ENCODE measurements around the gene ATP11A. TPM values are rescaled to one million over a fixed set of nuclear protein-coding genes. Genes with fewer than 3 reads are reported as not detected.

Gene ATP11A
- total and polyA plus RNA-seq, 2 donors (not counting 3 experiments of a cell fraction or from before 2014, with no cell fraction given), result 16.5 to 88.1 TPM

DNA sequence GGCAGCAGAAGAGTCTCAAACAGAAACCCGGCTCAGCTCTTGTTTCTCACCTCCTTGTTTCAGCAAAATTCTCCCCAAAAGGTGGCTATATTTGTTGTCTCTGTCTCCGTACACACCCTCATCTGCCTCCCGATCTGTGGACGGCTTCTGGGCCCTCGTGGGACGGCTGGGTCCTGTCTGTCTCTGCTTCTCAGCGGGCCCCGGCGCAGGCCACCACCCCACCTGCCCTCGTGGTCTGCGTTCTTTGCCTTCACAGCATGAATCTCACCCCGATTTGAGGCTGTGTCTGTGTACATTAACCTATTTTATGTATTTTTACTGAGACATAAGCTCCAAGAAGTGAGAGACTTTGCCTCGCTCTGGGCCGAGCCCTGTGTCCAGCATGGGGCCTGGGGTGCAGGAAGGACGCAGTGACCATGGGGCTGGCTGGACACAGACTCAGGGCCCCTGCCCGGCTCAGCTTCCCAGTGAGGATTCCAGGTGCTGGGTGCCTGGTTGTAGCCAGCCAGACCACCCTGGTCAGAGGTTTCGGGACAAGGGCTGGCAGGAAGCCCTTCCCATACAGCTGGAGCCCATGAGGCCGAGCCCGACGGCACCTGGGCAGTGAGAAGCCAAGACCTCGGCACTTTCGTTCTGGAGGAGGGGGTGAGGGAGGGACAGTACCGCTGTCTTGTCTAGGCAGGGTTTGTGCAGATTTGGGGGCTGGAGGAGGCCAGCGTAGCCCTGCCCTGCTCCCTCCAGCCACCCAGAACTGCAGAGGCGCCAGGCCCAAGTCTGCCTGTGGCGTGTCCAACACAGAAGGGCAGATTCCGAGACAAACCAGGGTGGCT, 200.7 kb downstream of the ATP11A start:
- H3K9me3 ChIP-seq (replicated peaks; ENCODE audit: control insufficient read depth, insufficient read depth, low read length), result no peaks in the 10 kb centered on the region
- intact Hi-C loops (cut with micrococcal nuclease), result no loop called here
- peaks cover 12 to 18% of the 10 kb centered on the region in 2 experiments for H3K27me3 ChIP-seq (ENCODE audit: control insufficient read depth in 2 of 2, insufficient read depth in 2 of 2, low read length in 2 of 2)
- H3K79me2 ChIP-seq (ENCODE audit: control insufficient read depth, insufficient read depth, low read length), result no peaks in the 10 kb centered on the region
- ChIA-PET CTCF (no interaction called here), POLR2A (no interaction called here)
- no peaks in the 10 kb centered on the region for H3K36me3 ChIP-seq (ENCODE audit: control insufficient read depth in 2 of 2, extremely low read depth in 1 of 2, insufficient read depth in 2 of 2, low read length in 2 of 2)
- no peak overlapping the region for H3K27ac ChIP-seq (ENCODE audit: insufficient read depth, low read depth, low read length)
- no peak overlapping the region for H3K4me2 ChIP-seq (ENCODE audit: insufficient read depth, low read length)
- no peak overlapping the region for H2AFZ ChIP-seq (ENCODE audit: low read depth, low read length)
- FAIRE-seq (no peak), DNase-seq (ENCODE audit: low read depth, low spot score) (no peak)
- no TSS peak for BruUV-seq (replicated peaks)
- no peaks in the 10 kb centered on the region for H3K9me1 ChIP-seq (replicated peaks; ENCODE audit: control insufficient read depth, extremely low read depth, insufficient read depth, low read length)
- TF ChIP-seq POLR2AphosphoS5 (IDR thresholded peaks at IDR 0.05; ENCODE audit: insufficient read depth, low read depth, low read length) (no peak), EZH2 (IDR thresholded peaks at IDR 0.05; ENCODE audit: borderline replicate concordance, low read depth, low read length, severe bottlenecking) (no peak), JUN (IDR thresholded peaks at IDR 0.05; ENCODE audit: borderline replicate concordance, insufficient read depth, insufficient read length, low read depth) (no peak), GATA2 (IDR thresholded peaks at IDR 0.05; ENCODE audit: insufficient read depth, insufficient read length, low read depth, low read length) (no peak)
- TF ChIP-seq, protein P1, sequence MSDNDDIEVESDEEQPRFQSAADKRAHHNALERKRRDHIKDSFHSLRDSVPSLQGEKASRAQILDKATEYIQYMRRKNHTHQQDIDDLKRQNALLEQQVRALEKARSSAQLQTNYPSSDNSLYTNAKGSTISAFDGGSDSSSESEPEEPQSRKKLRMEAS (IDR thresholded peaks at IDR 0.05; ENCODE audit: insufficient read depth, insufficient read length), result no peak
- dilution Hi-C loops (cut with MboI; ENCODE audit: extremely low pct_ligation_motif_present, low sequenced_read_pairs), result no loop called here
- H3K4me3 ChIP-seq (replicated peaks in 1 of 3; ENCODE audit: insufficient read depth in 1 of 3, low read depth in 1 of 3, low read length in 3 of 3), result no peak overlapping the region
- H3K4me1 ChIP-seq (ENCODE audit: control insufficient read depth, extremely low read depth, insufficient read depth, low read length), result peaks cover 3% of the 10 kb centered on the region
- H4K20me1 ChIP-seq (replicated peaks; ENCODE audit: control insufficient read depth, extremely low read depth, insufficient read depth, low read length), result no peaks in the 10 kb centered on the region
- no peak overlapping the region for H3K9ac ChIP-seq (replicated peaks; ENCODE audit: extremely low read depth, insufficient read depth, low read length)

Data from endothelial cell of umbilical vein (primary cell).